HG03280 (cell line): Measurements from ENCODE around the gene SLC8A1.
A peak's percentile ranks its signal among the peaks of the same experiment; 100 is the strongest.

Experiments used
- ATAC-seq: cut with Tn5 transposase; IDR thresholded peaks from one replicate; pipeline ENCODE4 v1.9.1; 2021; ENCODE audit warnings: mild to moderate bottlenecking, moderate library complexity; ENCODE audit not compliant: unreplicated experiment

SLC8A1 gene

DNA sequence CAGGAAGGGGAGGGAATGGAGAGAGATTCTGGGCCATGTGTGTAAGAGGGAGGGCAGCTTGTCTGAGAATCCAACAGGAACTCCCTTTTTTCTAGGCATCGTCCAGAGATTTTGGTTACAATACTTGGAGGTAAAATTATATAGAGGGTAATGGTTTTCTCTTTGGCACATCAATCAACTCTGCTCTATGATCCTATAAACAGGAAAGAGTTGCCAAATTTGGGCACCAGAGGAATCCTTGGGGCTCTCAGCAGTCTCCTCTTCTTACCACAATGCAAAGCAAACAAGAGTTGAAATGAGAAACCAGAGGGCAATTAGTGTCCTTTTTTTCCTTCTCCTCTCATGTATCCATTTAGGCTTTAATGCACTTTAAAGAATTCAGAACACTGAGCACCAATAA, 243.4 kb downstream of the SLC8A1 start:
- no peak for ATAC-seq

DNA sequence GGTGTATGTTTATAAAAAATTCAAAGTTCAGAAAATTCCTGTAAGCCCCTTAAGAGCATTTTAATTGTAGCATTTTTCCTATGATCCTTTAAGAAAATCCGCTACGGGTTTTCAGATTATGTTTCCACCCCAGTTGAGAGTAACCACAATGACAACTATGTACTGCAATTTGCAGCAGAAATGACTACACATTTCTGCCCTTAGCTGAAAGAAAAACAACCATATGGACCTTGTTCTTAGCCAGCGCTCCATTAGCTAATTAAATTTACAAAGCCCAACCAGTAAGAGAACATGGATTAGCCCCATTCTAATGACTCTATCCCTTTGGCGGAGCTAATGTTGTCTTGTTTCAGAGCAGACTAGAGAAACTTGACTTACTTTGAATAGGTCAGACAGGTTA, 247.6 kb downstream of the SLC8A1 start:
- no peak for ATAC-seq

DNA sequence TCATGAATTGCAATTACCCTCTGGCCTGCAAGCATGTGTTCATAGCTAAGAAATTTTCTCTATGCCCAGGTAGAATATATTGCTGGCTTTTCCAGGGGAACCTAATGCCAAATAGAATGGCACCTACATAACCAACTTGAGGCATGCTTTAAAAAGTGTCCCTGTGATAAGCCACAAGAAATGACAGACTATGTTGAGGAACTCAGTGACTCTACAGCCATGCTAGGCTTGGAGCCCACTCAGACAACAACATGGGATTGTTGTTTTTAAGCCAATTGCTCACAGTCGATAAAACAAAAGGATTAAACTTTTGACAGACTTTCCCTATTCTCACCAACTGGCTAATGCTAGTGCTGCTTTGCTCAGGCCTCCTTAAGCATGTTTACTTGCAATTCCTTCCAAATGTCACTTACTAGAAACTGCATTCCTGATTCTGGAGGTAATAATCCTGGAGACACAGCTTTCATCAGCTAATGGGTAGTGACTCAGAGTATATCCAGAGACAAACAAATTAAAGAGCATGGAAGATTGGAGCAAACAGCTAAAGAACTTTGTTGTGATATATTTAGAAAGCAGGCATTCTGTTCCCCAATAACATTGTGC, 249.0 kb downstream of the SLC8A1 start:
- no peak for ATAC-seq

- no peak for ATAC-seq
Measured at GRCh38 chr2:40201425-40201824, 250.5 kb downstream of the SLC8A1 start.

GRCh38 chr2:40200366-40200915, 251.4 kb downstream of the SLC8A1 start:
- no peak for ATAC-seq

DNA sequence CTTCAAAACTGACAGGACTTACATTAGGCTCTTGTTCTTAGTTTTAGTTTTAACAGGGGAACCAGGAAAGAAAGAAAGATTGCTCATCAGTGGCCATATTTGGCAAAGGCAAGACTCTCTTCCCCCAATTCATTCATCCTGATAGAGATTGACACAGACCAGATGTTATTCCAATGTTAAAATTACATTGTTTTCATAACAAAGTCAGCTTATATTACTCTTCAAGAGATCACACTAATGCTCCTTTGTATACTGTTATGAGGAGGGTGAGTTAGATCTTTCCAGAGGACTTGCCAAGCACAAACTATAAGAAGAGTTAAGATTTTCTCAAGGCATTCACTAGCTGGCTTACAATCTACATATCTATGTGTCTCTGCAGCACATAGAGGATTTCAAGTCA, 252.1 kb downstream of the SLC8A1 start:
- no peak for ATAC-seq

GRCh38 chr2:40197121-40197520, 254.8 kb downstream of the SLC8A1 start:
- ATAC-seq = no peak

- no peak for ATAC-seq
Measured at GRCh38 chr2:40193670-40194026, 258.2 kb downstream of the SLC8A1 start.

- no peak for ATAC-seq
Measured at GRCh38 chr2:40192864-40193669, 258.8 kb downstream of the SLC8A1 start.

GRCh38 chr2:40190457-40190856, 261.4 kb downstream of the SLC8A1 start:
- no peak for ATAC-seq

DNA sequence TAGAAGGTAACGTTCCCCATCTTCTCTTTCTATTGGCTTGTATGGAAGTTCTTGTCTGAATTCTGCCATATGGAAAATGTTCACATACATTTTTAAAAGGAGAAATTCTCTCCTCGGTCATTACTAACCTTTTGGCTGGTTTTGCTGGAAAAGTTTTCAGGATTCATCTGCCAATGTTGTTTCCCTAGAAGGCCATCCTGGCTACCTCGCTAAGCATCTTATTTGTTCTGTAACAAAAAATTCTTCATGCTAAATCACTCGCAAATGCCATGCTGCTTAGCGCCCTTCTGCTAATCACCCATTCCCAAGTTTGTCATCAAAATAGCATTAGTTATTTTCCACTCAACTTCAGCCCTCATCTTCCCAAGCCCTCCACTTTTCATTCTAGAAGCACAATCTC, 262.0 kb downstream of the SLC8A1 start:
- ATAC-seq = no peak

DNA sequence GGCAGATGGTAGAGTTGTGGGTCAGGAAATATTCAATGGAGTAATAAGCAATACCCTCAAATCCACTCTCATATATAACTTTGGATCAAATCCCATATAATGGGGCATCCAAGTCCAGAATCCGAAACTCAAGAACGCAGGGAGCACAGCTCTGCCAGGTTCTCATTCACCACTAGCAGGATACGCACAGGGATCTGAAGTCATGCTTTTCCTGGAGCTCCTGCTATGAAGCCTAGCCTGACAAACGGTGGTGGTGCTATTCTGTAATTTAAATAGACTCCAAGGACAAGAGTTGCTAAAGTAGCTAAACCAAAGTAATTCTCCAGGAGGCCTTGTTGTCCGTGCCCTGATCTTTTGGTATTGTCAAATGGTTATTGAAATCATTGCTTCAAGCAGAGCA, 264.8 kb downstream of the SLC8A1 start:
- no peak for ATAC-seq

GRCh38 chr2:40184551-40184950, 267.3 kb downstream of the SLC8A1 start:
- ATAC-seq = no peak

DNA sequence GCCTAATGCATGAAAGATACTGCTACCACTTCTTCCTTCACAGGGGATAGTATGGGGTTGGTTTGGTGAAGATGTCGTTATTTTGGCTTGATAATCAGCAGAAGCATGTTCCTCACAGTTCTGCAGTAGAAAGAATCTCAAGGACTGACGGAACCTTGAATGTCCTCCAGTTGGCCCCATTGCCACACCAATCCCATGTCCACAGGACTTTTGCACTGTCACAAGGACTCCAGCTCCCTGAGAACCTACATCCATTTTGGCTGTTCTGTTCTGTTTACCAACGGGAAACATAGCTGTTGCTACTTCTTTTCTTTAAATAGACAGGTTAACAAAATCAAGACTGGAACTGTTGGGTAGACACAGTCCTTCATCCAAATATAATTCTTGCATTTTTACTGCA, 270.0 kb downstream of the SLC8A1 start:
- ATAC-seq = no peak

DNA sequence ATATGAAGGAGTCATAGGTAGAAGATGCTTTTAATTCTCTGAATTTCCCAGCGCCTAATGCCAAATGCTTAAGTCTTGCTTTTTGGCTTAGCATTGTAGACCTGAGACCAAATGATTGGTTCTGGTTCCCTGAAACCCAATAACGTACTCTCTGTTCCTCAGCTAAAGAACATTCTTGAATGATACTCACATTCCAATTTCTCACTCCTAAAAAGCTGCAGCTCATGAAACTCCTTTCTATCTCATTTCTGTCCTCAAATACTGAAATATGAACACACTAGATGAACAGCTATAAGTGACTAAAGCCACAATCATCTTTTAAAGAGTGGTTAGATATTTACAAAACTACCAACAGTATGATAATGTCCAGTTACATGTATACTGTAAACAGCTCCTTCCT, 272.1 kb downstream of the SLC8A1 start:
- no peak for ATAC-seq

GRCh38 chr2:40178971-40179370, 272.9 kb downstream of the SLC8A1 start:
- peak; percentile 85 for ATAC-seq

- ATAC-seq = no peak
Measured at GRCh38 chr2:40178171-40178778, 273.6 kb downstream of the SLC8A1 start.

- ATAC-seq = no peak
Measured at GRCh38 chr2:40177366-40177765, 274.5 kb downstream of the SLC8A1 start.

DNA sequence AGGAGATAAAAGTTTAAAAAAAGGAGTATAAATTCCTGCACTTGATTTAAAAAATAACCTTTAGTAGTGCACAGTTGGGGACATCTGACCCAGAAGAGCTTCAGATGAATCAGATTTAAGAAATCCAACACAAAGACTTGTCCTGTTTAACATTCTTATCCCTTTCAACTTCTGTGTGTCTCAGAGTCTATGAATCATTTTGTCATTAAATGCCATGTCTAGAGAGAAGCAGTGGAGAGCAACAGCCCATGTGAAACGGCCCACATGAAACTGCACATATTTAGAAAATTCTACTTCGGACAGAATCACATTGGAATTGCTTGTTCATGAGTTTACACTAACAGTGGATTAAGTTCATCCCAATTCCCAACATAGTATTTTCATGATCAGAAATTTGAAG, 278.6 kb downstream of the SLC8A1 start:
- no peak for ATAC-seq

GRCh38 chr2:40169856-40170255, 282.0 kb downstream of the SLC8A1 start:
- ATAC-seq = no peak

- no peak for ATAC-seq
Measured at GRCh38 chr2:40169430-40169829, 282.5 kb downstream of the SLC8A1 start.

DNA sequence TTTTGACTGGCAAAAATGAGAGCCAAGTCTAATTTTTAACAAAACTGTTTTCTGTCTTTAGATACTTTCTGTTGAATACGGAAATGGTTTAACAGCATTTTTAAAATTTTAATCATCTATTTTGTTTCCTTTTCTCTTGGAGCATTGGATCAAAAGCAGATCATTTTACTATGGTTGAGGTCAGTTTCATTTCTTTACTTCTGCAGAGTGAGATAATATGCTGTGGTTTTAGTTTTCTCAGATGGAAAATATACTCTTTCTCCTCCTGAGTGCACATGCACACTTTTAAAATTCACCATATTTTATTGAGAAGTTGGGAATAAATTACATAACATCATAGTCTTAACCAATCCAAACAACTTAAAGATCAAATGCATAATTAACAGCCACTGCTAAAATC, 283.3 kb downstream of the SLC8A1 start:
- ATAC-seq = no peak
